T-helper 1 cell treated with Interleukin-12 subunit alpha and Interleukin-12 subunit beta and Interleukin-4 antibody, amounts not matched to agents 30 ng/mL and 1 ng/mL, for 36 hours (primary cell): ENCODE data around the gene RPS27. TPM values are rescaled to one million over a fixed set of nuclear protein-coding genes. Genes with fewer than 3 reads are reported as not detected.

Source experiments
- intact Hi-C: fragments of 100-400 bp; cut with micrococcal nuclease; formaldehyde crosslinking; loops from one replicate; pipeline ENCODE4 v1.15.1; 2024
- total RNA-seq: library from RNA; stranded (reverse); gene quantifications from 2 replicates; pipeline ENCODE4 v1.2.3, GENCODE V29; 2022

RPS27 gene
- total RNA-seq, 1 donor from 2014 or later = 1,743 TPM

GRCh38 chr1:153959454-153959853, 31.1 kb upstream of the RPS27 start:
- intact Hi-C loops = loop anchor here (2.0 to 5.0 kb wide), 4 partner anchors 31 to 302 kb away; partner anchors contain the start of genes INTS3, RPS27 and SNAPIN

GRCh38 chr1:153960206-153960605, 30.4 kb upstream of the RPS27 start:
- intact Hi-C loops = loop anchor here (10.0 kb wide), 1 partner anchor 425 kb away; the partner anchor contains the start of gene S100A6

- intact Hi-C loops = loop anchor here (10.0 kb wide), 1 partner anchor 427 kb away; the partner anchor contains the start of gene S100A6
Measured at GRCh38 chr1:153961421-153961820, 29.1 kb upstream of the RPS27 start.

GRCh38 chr1:153962088-153963029, 28.2 kb upstream of the RPS27 start:
- intact Hi-C loops = loop anchor here (1.0 to 10.0 kb wide), 4 partner anchors 15 to 428 kb away; partner anchors contain the start of genes JTB, RPS27 and S100A6

- intact Hi-C loops = loop anchor here (1.0 to 10.0 kb wide), 4 partner anchors 14 to 428 kb away; partner anchors contain the start of genes JTB, RPS27 and S100A6
Measured at GRCh38 chr1:153963030-153963849, 27.3 kb upstream of the RPS27 start, which contains the start of gene SLC39A1. SLC39A1 (minus strand) TSS chr1:153963537; CDS start chr1:153962715, 822 bp downstream.

- intact Hi-C loops = loop anchor here (1.0 to 10.0 kb wide), 4 partner anchors 13 to 429 kb away; partner anchors contain the start of genes JTB, RPS27 and S100A6
Measured at GRCh38 chr1:153963850-153964331, 26.7 kb upstream of the RPS27 start.

GRCh38 chr1:153967107-153967999, 23.2 kb upstream of the RPS27 start, which contains the start of gene CREB3L4:
CREB3L4 (plus strand) TSS chr1:153967902; CDS start chr1:153968526, 624 bp downstream.
- intact Hi-C loops = loop anchor here (1.0 to 10.0 kb wide), 9 partner anchors 10 to 433 kb away; partner anchors contain the start of genes CHTOP, DENND4B, JTB and RAB13

GRCh38 chr1:153968000-153968363, 22.6 kb upstream of the RPS27 start:
- intact Hi-C loops = loop anchor here (1.0 to 10.0 kb wide), 9 partner anchors 9 to 433 kb away; partner anchors contain the start of genes CHTOP, DENND4B, JTB and RAB13

- intact Hi-C loops = loop anchor here (5.0 to 10.0 kb wide), 2 partner anchors 336 to 434 kb away; partner anchors contain the start of genes CHTOP and S100A6
Measured at GRCh38 chr1:153968408-153968807, 22.2 kb upstream of the RPS27 start.

- intact Hi-C loops = loop anchor here (5.0 to 10.0 kb wide), 2 partner anchors 337 to 434 kb away; partner anchors contain the start of genes CHTOP and S100A6
Measured at GRCh38 chr1:153968972-153969371, 21.6 kb upstream of the RPS27 start.

GRCh38 chr1:153970346-153970745, 20.2 kb upstream of the RPS27 start:
- intact Hi-C loops = no loop called here

- intact Hi-C loops = no loop called here
Measured at GRCh38 chr1:153973071-153973470, 17.5 kb upstream of the RPS27 start.

GRCh38 chr1:153973525-153973924, 17.0 kb upstream of the RPS27 start:
- intact Hi-C loops = no loop called here

- intact Hi-C loops = loop anchor here (1.0 to 5.0 kb wide), 10 partner anchors 9 to 350 kb away; partner anchors contain the start of genes ATP8B2, CREB3L4, DENND4B and NUP210L
Measured at GRCh38 chr1:153976819-153977249, 13.7 kb upstream of the RPS27 start.

GRCh38 chr1:153977250-153978240, 13.0 kb upstream of the RPS27 start, which contains the start of gene JTB:
JTB (minus strand) TSS chr1:153977674; CDS start chr1:153977252, 422 bp downstream.
- intact Hi-C loops = loop anchor here (1.0 to 5.0 kb wide), 10 partner anchors 9 to 350 kb away; partner anchors contain the start of genes ATP8B2, CREB3L4, DENND4B and NUP210L

- intact Hi-C loops = loop anchor here (5.0 kb wide), 2 partner anchors 179 to 349 kb away; partner anchors contain the start of genes ATP8B2 and NUP210L
Measured at GRCh38 chr1:153978274-153978909, 12.2 kb upstream of the RPS27 start.

- intact Hi-C loops = loop anchor here (5.0 kb wide), 2 partner anchors 178 to 348 kb away; partner anchors contain the start of genes ATP8B2 and NUP210L
Measured at GRCh38 chr1:153979091-153979490, 11.5 kb upstream of the RPS27 start.
